Endothelial cell of umbilical vein (primary cell): ENCODE data around the gene CORO6.

Experiments used
- EZH2 ChIP-seq: IDR thresholded peaks from 2 replicates; pipeline ENCODE4 v1.6.1; 2012; ENCODE audit warnings: borderline replicate concordance, low read depth, mild to moderate bottlenecking, moderate library complexity, low read length, inconsistent platforms; ENCODE audit not compliant: severe bottlenecking
- JUN ChIP-seq: IDR thresholded peaks from 2 replicates; pipeline ENCODE4 v1.6.1; 2011; ENCODE audit warnings: borderline replicate concordance, low read depth; ENCODE audit not compliant: insufficient read length, insufficient read depth
- TF ChIP-seq, protein P1 (sequence below), 2 donors: IDR thresholded peaks; 1 replicate in 1 of 2; 2 replicates in 1 of 2; pipeline ENCODE4 v1.5.1; 2011; ENCODE audit warnings: low read length in 2 of 2, mild to moderate bottlenecking in 2 of 2, moderate library complexity in 2 of 2, control low read depth in 1 of 2, inconsistent platforms in 1 of 2, low read depth in 1 of 2; ENCODE audit not compliant: insufficient read depth in 1 of 2; ENCODE audit errors: extremely low read depth in 1 of 2

DNA sequence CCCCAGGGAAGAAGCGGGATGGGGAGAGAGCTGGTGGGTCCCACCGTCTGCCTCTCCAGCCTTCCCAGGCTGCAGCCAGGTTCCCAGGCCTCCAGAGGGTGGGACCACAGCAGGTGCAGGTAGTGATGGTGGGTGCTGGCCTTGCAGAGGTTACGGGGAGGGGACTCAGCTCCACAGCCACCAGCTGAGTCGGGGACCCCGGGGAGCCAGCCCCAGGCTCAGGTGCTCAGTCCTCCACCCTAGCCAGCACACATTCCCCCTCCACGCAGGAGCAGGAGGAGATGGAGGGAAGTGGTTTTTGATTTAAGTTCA is 49.2 kb downstream of the CORO6 start:
- TF ChIP-seq, protein P1, sequence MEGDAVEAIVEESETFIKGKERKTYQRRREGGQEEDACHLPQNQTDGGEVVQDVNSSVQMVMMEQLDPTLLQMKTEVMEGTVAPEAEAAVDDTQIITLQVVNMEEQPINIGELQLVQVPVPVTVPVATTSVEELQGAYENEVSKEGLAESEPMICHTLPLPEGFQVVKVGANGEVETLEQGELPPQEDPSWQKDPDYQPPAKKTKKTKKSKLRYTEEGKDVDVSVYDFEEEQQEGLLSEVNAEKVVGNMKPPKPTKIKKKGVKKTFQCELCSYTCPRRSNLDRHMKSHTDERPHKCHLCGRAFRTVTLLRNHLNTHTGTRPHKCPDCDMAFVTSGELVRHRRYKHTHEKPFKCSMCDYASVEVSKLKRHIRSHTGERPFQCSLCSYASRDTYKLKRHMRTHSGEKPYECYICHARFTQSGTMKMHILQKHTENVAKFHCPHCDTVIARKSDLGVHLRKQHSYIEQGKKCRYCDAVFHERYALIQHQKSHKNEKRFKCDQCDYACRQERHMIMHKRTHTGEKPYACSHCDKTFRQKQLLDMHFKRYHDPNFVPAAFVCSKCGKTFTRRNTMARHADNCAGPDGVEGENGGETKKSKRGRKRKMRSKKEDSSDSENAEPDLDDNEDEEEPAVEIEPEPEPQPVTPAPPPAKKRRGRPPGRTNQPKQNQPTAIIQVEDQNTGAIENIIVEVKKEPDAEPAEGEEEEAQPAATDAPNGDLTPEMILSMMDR (IDR thresholded peaks at IDR 0.05; ENCODE audit: extremely low read depth in 1 of 2, insufficient read depth in 1 of 2, low read depth in 1 of 2, low read length in 2 of 2) = no peak
- TF ChIP-seq JUN = no peak
- TF ChIP-seq EZH2 = no peak
